ENCODE data around the gene ARL15.

Gene ARL15

GRCh38 chr5:54296386-54296785 is 14.0 kb downstream of the ARL15 start:
- in situ Hi-C loops (cut with MboI; ENCODE audit: low sequenced_read_pairs, unreplicated experiment), result no loop called here
- TF ChIP-seq CTCF (IDR thresholded peaks at IDR 0.05; ENCODE audit: borderline replicate concordance, control extremely low read depth, extremely low read depth, insufficient read depth, missing control alignments), result no peak
- DNase-seq (ENCODE audit: low spot score), result no peak

GRCh38 chr5:54295651-54296276 is 14.6 kb downstream of the ARL15 start:
- no peak for DNase-seq (ENCODE audit: low spot score)
- in situ Hi-C loops (cut with MboI; ENCODE audit: low sequenced_read_pairs, unreplicated experiment), result no loop called here
- TF ChIP-seq CTCF (IDR thresholded peaks at IDR 0.05; ENCODE audit: borderline replicate concordance, control extremely low read depth, extremely low read depth, insufficient read depth, missing control alignments), result no peak

GRCh38 chr5:54294097-54294667 is 16.2 kb downstream of the ARL15 start:
- TF ChIP-seq CTCF (IDR thresholded peaks at IDR 0.05; ENCODE audit: borderline replicate concordance, control extremely low read depth, extremely low read depth, insufficient read depth, missing control alignments), result no peak
- no peak for DNase-seq (ENCODE audit: low spot score)
- in situ Hi-C loops (cut with MboI; ENCODE audit: low sequenced_read_pairs, unreplicated experiment), result no loop called here

GRCh38 chr5:54292866-54293265 is 17.5 kb downstream of the ARL15 start:
- TF ChIP-seq CTCF (IDR thresholded peaks at IDR 0.05; ENCODE audit: borderline replicate concordance, control extremely low read depth, extremely low read depth, insufficient read depth, missing control alignments), result no peak
- in situ Hi-C loops (cut with MboI; ENCODE audit: low sequenced_read_pairs, unreplicated experiment), result no loop called here
- no peak for DNase-seq (ENCODE audit: low spot score)

- in situ Hi-C loops (cut with MboI; ENCODE audit: low sequenced_read_pairs, unreplicated experiment), result no loop called here
- no peak for DNase-seq (ENCODE audit: low spot score)
- TF ChIP-seq CTCF (IDR thresholded peaks at IDR 0.05; ENCODE audit: borderline replicate concordance, control extremely low read depth, extremely low read depth, insufficient read depth, missing control alignments), result no peak
These were observed 18.9 kb downstream of the ARL15 start for GRCh38 chr5:54291498-54291897.

GRCh38 chr5:54289769-54290168 is 20.6 kb downstream of the ARL15 start:
- TF ChIP-seq CTCF (IDR thresholded peaks at IDR 0.05; ENCODE audit: borderline replicate concordance, control extremely low read depth, extremely low read depth, insufficient read depth, missing control alignments), result no peak
- DNase-seq (ENCODE audit: low spot score), result no peak
- in situ Hi-C loops (cut with MboI; ENCODE audit: low sequenced_read_pairs, unreplicated experiment), result no loop called here

All from GM13976 (cell line).